Activated T-cell treated with anti-CD3 and anti-CD28 coated beads, Interleukin-2, amount 50 U/mL, for 24 hours (primary cell): ENCODE data around the gene MAFB.
"Not testable (repeated sequence)": the region's sequence is repeated elsewhere in the genome, so short reads cannot be mapped to it uniquely, and the experiment has no call there.

Experiments used
- DNase-seq: peaks from one replicate; pipeline ENCODE4 v3.0.0-alpha.2; 2020
- H3K27ac Mint-ChIP-seq: 2 replicates; pipeline ENCODE4 v1.8.0; 2020; ENCODE audit warnings: mild to moderate bottlenecking, mixed read lengths
- H3K27me3 Mint-ChIP-seq: 2 replicates; pipeline ENCODE4 v1.8.0; 2020; ENCODE audit warnings: mixed read lengths
- H3K36me3 Mint-ChIP-seq: 2 replicates; pipeline ENCODE4 v1.8.0; 2020; ENCODE audit warnings: low read depth, mixed read lengths
- H3K4me1 Mint-ChIP-seq: 2 replicates; pipeline ENCODE4 v1.8.0; 2020; ENCODE audit warnings: low read depth, mixed read lengths
- H3K4me3 Mint-ChIP-seq: 2 replicates; pipeline ENCODE4 v1.8.0; 2020; ENCODE audit warnings: mild to moderate bottlenecking, moderate library complexity, mixed read lengths
- H3K9me3 Mint-ChIP-seq: 2 replicates; pipeline ENCODE4 v1.8.0; 2020; ENCODE audit warnings: mixed read lengths

Gene MAFB

GRCh38 chr20:40689100-40689942 is at the start of gene MAFB:
MAFB (minus strand) TSS chr20:40689236; CDS start chr20:40688850, 386 bp downstream.
- DNase-seq = peak; percentile 67
- Mint-ChIP-seq H3K36me3 (no peaks in the 10 kb centered on the region), H3K27me3 (peaks cover 94% of the 10 kb centered on the region), H3K27ac (peak within 1 kb of the TSS; percentile 59), H3K9me3 (no peaks in the 10 kb centered on the region), H3K4me3 (peak within 1 kb of the TSS; percentile 70), H3K4me1 (peaks cover 14% of the 10 kb centered on the region)

GRCh38 chr20:40736468-40736867 is 47.4 kb upstream of the MAFB start:
- peaks cover 14% of the 10 kb centered on the region for H3K27me3 Mint-ChIP-seq
- H3K4me3 Mint-ChIP-seq, H3K36me3 Mint-ChIP-seq, DNase-seq, H3K9me3 Mint-ChIP-seq, H3K27ac Mint-ChIP-seq, H3K4me1 Mint-ChIP-seq: not testable (repeated sequence)

GRCh38 chr20:40728996-40729395 is 40.0 kb upstream of the MAFB start:
- DNase-seq = no peak
- H3K4me3 Mint-ChIP-seq = no peak overlapping the region
- peaks cover 8% of the 10 kb centered on the region for H3K27me3 Mint-ChIP-seq
- peaks cover 4% of the 10 kb centered on the region for H3K9me3 Mint-ChIP-seq
- H3K27ac Mint-ChIP-seq = no peak overlapping the region
- H3K4me1 Mint-ChIP-seq = no peaks in the 10 kb centered on the region
- no peaks in the 10 kb centered on the region for H3K36me3 Mint-ChIP-seq

- Mint-ChIP-seq H3K36me3 (no peaks in the 10 kb centered on the region), H3K27me3 (peaks cover 3% of the 10 kb centered on the region), H3K4me1 (no peaks in the 10 kb centered on the region), H3K27ac (no peak overlapping the region), H3K4me3 (no peak overlapping the region), H3K9me3 (peaks cover 4% of the 10 kb centered on the region)
- DNase-seq = no peak
Measured at GRCh38 chr20:40728470-40728869, 39.4 kb upstream of the MAFB start.

- Mint-ChIP-seq H3K9me3 (peaks cover 4% of the 10 kb centered on the region), H3K4me1 (no peaks in the 10 kb centered on the region), H3K36me3 (no peaks in the 10 kb centered on the region), H3K27me3 (no peaks in the 10 kb centered on the region), H3K4me3 (no peak overlapping the region), H3K27ac (no peak overlapping the region)
- DNase-seq = no peak
Measured at GRCh38 chr20:40727960-40728359, 38.9 kb upstream of the MAFB start.

GRCh38 chr20:40726776-40727175 is 37.7 kb upstream of the MAFB start:
- Mint-ChIP-seq H3K4me1 (no peaks in the 10 kb centered on the region), H3K9me3 (peaks cover 4% of the 10 kb centered on the region), H3K27ac (no peak overlapping the region), H3K36me3 (no peaks in the 10 kb centered on the region), H3K27me3 (no peaks in the 10 kb centered on the region), H3K4me3 (no peak overlapping the region)
- no peak for DNase-seq

- Mint-ChIP-seq H3K9me3 (peaks cover 4% of the 10 kb centered on the region), H3K4me1 (no peaks in the 10 kb centered on the region), H3K4me3 (no peak overlapping the region), H3K36me3 (no peaks in the 10 kb centered on the region), H3K27ac (no peak overlapping the region), H3K27me3 (no peaks in the 10 kb centered on the region)
- no peak for DNase-seq
Measured at GRCh38 chr20:40724566-40724965, 35.5 kb upstream of the MAFB start.

GRCh38 chr20:40720826-40721225 is 31.8 kb upstream of the MAFB start:
- no peaks in the 10 kb centered on the region for H3K9me3 Mint-ChIP-seq
- DNase-seq = no peak
- H3K27ac Mint-ChIP-seq = no peak overlapping the region
- H3K36me3 Mint-ChIP-seq = no peaks in the 10 kb centered on the region
- no peak overlapping the region for H3K4me3 Mint-ChIP-seq
- peaks cover 4% of the 10 kb centered on the region for H3K27me3 Mint-ChIP-seq
- no peaks in the 10 kb centered on the region for H3K4me1 Mint-ChIP-seq

- Mint-ChIP-seq H3K4me1 (no peaks in the 10 kb centered on the region), H3K9me3 (no peaks in the 10 kb centered on the region), H3K36me3 (no peaks in the 10 kb centered on the region), H3K27me3 (peaks cover 4% of the 10 kb centered on the region), H3K27ac (no peak overlapping the region), H3K4me3 (no peak overlapping the region)
- DNase-seq = no peak
Measured at GRCh38 chr20:40720099-40720498, 31.1 kb upstream of the MAFB start.

- DNase-seq = no peak
- Mint-ChIP-seq H3K27ac (no peak overlapping the region), H3K4me3 (no peak overlapping the region), H3K27me3 (peaks cover 4% of the 10 kb centered on the region), H3K36me3 (no peaks in the 10 kb centered on the region), H3K9me3 (no peaks in the 10 kb centered on the region), H3K4me1 (no peaks in the 10 kb centered on the region)
Measured at GRCh38 chr20:40718982-40719729, 30.1 kb upstream of the MAFB start.

- H3K9me3 Mint-ChIP-seq = no peaks in the 10 kb centered on the region
- no peaks in the 10 kb centered on the region for H3K4me1 Mint-ChIP-seq
- peaks cover 4% of the 10 kb centered on the region for H3K27me3 Mint-ChIP-seq
- H3K36me3 Mint-ChIP-seq = no peaks in the 10 kb centered on the region
- no peak for DNase-seq
- no peak overlapping the region for H3K27ac Mint-ChIP-seq
- no peak overlapping the region for H3K4me3 Mint-ChIP-seq
Measured at GRCh38 chr20:40718214-40718977, 29.4 kb upstream of the MAFB start.

GRCh38 chr20:40717343-40717865 is 28.4 kb upstream of the MAFB start:
- Mint-ChIP-seq H3K4me3 (no peak overlapping the region), H3K36me3 (no peaks in the 10 kb centered on the region), H3K4me1 (no peaks in the 10 kb centered on the region), H3K27ac (no peak overlapping the region), H3K27me3 (peaks cover 12% of the 10 kb centered on the region), H3K9me3 (no peaks in the 10 kb centered on the region)
- no peak for DNase-seq

- Mint-ChIP-seq H3K27ac (no peak overlapping the region), H3K36me3 (no peaks in the 10 kb centered on the region), H3K4me3 (no peak overlapping the region), H3K27me3 (peaks cover 18% of the 10 kb centered on the region), H3K9me3 (no peaks in the 10 kb centered on the region), H3K4me1 (no peaks in the 10 kb centered on the region)
- DNase-seq = no peak
Measured at GRCh38 chr20:40715491-40715890, 26.5 kb upstream of the MAFB start.

GRCh38 chr20:40714916-40715315 is 25.9 kb upstream of the MAFB start:
- Mint-ChIP-seq H3K36me3 (no peaks in the 10 kb centered on the region), H3K4me1 (no peaks in the 10 kb centered on the region), H3K9me3 (no peaks in the 10 kb centered on the region), H3K27me3 (peaks cover 18% of the 10 kb centered on the region), H3K27ac (no peak overlapping the region), H3K4me3 (no peak overlapping the region)
- no peak for DNase-seq
